HCT116 (cell line): ENCODE data around the gene CELA3B.

Source experiments
- CEBPB ChIP-seq: IDR thresholded peaks from 2 replicates; pipeline ENCODE4 v1.6.1; 2012; ENCODE audit warnings: low read depth
- EGR1 ChIP-seq: IDR thresholded peaks from 2 replicates; pipeline ENCODE4 v1.6.1; 2012; ENCODE audit warnings: low read depth
- ELF1 ChIP-seq: IDR thresholded peaks from 2 replicates; pipeline ENCODE4 v1.6.1; 2012; ENCODE audit warnings: low read depth, borderline replicate concordance
- EZH2phosphoT487 ChIP-seq: fragments of 200-600 bp; IDR thresholded peaks from 2 replicates; pipeline ENCODE4 v1.6.1; 2018; ENCODE audit warnings: antibody characterized with exemption, borderline replicate concordance
- JUND ChIP-seq: IDR thresholded peaks from 2 replicates; pipeline ENCODE4 v1.6.1; 2012
- MAX ChIP-seq: IDR thresholded peaks from 2 replicates; pipeline ENCODE4 v1.6.1; 2012
- POLR2A ChIP-seq: IDR thresholded peaks from 2 replicates; pipeline ENCODE4 v1.7.0; 2011; ENCODE audit warnings: borderline replicate concordance; ENCODE audit not compliant: insufficient read depth, insufficient read length; ENCODE audit errors: extremely low read depth
- POLR2AphosphoS5 ChIP-seq: IDR thresholded peaks from 2 replicates; pipeline ENCODE4 v1.6.1; 2011; ENCODE audit warnings: mild to moderate bottlenecking, low read depth, low read length, moderate library complexity
- SIN3A ChIP-seq: IDR thresholded peaks from 2 replicates; pipeline ENCODE4 v1.6.1; 2012; ENCODE audit warnings: low read depth
- YY1 ChIP-seq: IDR thresholded peaks from 2 replicates; pipeline ENCODE4 v1.6.1; 2011; ENCODE audit warnings: low read length, low read depth, moderate library complexity, mild to moderate bottlenecking; ENCODE audit not compliant: insufficient replicate concordance; ENCODE audit errors: extremely low read depth
- ZNF274 ChIP-seq: fragments of 200-500 bp; sonication (Bioruptor generic); IDR thresholded peaks from 2 replicates; pipeline ENCODE4 v1.6.1; 2014; ENCODE audit warnings: mild to moderate bottlenecking, low read depth, low read length, inconsistent platforms
- TF ChIP-seq, protein P1 (sequence below): IDR thresholded peaks from 2 replicates; pipeline ENCODE4 v1.6.1; 2012
- TF ChIP-seq, protein P2 (sequence below): IDR thresholded peaks from 2 replicates; pipeline ENCODE4 v1.6.1; 2012; ENCODE audit warnings: low read depth
- TF ChIP-seq, protein P3 (sequence below), 3 experiments: fragments of 200-600 bp in 1 of 3; sonication (generic) in 1 of 3; IDR thresholded peaks in 2 of 3; conservative IDR thresholded peaks in 1 of 3; 2 replicates each; pipeline ENCODE4 v1.5.1; 2012 to 2017; ENCODE audit warnings: low read depth in 2 of 3, low read length in 2 of 3, antibody characterized with exemption in 1 of 3, borderline replicate concordance in 1 of 3, control low read depth in 1 of 3, mild to moderate bottlenecking in 1 of 3, mixed read lengths in 1 of 3, mixed run types in 1 of 3, moderate library complexity in 1 of 3; ENCODE audit not compliant: insufficient read depth in 1 of 3

DNA sequence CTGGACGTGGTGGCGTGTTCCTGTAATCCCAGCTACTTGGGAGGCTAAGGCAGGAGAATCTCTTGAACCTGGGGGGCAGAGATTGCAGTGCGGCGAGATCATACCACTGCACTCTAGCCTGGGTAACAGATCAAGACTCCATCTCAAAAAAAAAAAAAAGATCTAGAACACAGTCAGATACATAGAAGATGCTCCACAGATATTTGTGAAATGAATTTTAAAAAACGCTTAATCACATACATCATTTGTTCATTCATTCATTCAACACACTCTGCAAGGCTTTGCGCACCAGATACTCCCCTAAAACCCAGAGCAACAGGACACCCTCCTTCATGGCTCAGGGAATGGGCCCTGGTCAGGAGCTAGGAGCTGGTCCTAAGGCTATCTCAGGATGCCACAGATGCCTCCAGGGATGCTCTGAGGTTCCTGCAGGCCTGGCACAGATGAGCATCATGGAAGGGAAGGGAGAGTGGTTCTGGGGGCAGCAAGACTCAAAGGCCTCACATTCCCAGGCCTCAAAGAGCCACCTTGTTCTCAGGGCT lies 46.1 kb upstream of the CELA3B start:
- no peak for TF ChIP-seq EZH2phosphoT487
- no peak for TF ChIP-seq ZNF274
- TF ChIP-seq POLR2AphosphoS5 = no peak
- TF ChIP-seq JUND = no peak
- no peak for TF ChIP-seq POLR2A
- TF ChIP-seq, protein P1, sequence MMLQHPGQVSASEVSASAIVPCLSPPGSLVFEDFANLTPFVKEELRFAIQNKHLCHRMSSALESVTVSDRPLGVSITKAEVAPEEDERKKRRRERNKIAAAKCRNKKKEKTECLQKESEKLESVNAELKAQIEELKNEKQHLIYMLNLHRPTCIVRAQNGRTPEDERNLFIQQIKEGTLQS = no peak
- TF ChIP-seq, protein P2, sequence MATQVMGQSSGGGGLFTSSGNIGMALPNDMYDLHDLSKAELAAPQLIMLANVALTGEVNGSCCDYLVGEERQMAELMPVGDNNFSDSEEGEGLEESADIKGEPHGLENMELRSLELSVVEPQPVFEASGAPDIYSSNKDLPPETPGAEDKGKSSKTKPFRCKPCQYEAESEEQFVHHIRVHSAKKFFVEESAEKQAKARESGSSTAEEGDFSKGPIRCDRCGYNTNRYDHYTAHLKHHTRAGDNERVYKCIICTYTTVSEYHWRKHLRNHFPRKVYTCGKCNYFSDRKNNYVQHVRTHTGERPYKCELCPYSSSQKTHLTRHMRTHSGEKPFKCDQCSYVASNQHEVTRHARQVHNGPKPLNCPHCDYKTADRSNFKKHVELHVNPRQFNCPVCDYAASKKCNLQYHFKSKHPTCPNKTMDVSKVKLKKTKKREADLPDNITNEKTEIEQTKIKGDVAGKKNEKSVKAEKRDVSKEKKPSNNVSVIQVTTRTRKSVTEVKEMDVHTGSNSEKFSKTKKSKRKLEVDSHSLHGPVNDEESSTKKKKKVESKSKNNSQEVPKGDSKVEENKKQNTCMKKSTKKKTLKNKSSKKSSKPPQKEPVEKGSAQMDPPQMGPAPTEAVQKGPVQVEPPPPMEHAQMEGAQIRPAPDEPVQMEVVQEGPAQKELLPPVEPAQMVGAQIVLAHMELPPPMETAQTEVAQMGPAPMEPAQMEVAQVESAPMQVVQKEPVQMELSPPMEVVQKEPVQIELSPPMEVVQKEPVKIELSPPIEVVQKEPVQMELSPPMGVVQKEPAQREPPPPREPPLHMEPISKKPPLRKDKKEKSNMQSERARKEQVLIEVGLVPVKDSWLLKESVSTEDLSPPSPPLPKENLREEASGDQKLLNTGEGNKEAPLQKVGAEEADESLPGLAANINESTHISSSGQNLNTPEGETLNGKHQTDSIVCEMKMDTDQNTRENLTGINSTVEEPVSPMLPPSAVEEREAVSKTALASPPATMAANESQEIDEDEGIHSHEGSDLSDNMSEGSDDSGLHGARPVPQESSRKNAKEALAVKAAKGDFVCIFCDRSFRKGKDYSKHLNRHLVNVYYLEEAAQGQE = no peak
- no peak for TF ChIP-seq EGR1
- TF ChIP-seq, protein P3, sequence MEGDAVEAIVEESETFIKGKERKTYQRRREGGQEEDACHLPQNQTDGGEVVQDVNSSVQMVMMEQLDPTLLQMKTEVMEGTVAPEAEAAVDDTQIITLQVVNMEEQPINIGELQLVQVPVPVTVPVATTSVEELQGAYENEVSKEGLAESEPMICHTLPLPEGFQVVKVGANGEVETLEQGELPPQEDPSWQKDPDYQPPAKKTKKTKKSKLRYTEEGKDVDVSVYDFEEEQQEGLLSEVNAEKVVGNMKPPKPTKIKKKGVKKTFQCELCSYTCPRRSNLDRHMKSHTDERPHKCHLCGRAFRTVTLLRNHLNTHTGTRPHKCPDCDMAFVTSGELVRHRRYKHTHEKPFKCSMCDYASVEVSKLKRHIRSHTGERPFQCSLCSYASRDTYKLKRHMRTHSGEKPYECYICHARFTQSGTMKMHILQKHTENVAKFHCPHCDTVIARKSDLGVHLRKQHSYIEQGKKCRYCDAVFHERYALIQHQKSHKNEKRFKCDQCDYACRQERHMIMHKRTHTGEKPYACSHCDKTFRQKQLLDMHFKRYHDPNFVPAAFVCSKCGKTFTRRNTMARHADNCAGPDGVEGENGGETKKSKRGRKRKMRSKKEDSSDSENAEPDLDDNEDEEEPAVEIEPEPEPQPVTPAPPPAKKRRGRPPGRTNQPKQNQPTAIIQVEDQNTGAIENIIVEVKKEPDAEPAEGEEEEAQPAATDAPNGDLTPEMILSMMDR (IDR thresholded peaks at IDR 0.05 in 2 of 3, conservative IDR thresholded peaks at IDR 0.05 in 1 of 3; ENCODE audit: borderline replicate concordance in 1 of 3, insufficient read depth in 1 of 3, low read depth in 2 of 3, low read length in 2 of 3) = no peak
- TF ChIP-seq SIN3A = no peak
- TF ChIP-seq ELF1 = no peak
- no peak for TF ChIP-seq YY1
- TF ChIP-seq CEBPB = no peak
- TF ChIP-seq MAX = no peak
